Mesothelial cell of epicardium (in vitro differentiated cells): ENCODE data around the gene KCNK1. TPM values are rescaled to one million over a fixed set of nuclear protein-coding genes. Genes with fewer than 3 reads are reported as not detected.
"Not testable (repeated sequence)": the region's sequence is repeated elsewhere in the genome, so short reads cannot be mapped to it uniquely, and the experiment has no call there.

Experiments
- DNase-seq, 2 experiments: peaks; one replicate each; pipeline ENCODE4 v3.0.0; 2021; ENCODE audit warnings: low spot score in 2 of 2; ENCODE audit not compliant: unreplicated experiment in 2 of 2
- H3K27ac Mint-ChIP-seq: 2 replicates; pipeline ENCODE4 v1.8.0; 2021; ENCODE audit warnings: mixed read lengths
- H3K27me3 Mint-ChIP-seq: 2 replicates; pipeline ENCODE4 v1.8.0; 2021; ENCODE audit warnings: low read depth, mixed read lengths
- H3K36me3 Mint-ChIP-seq: 2 replicates; pipeline ENCODE4 v1.8.0; 2021; ENCODE audit warnings: mixed read lengths
- H3K4me1 Mint-ChIP-seq: 2 replicates; pipeline ENCODE4 v1.8.0; 2021; ENCODE audit warnings: mixed read lengths
- H3K4me3 Mint-ChIP-seq: 2 replicates; pipeline ENCODE4 v1.8.0; 2021; ENCODE audit warnings: mild to moderate bottlenecking, moderate library complexity, mixed read lengths
- H3K9me3 Mint-ChIP-seq: 2 replicates; pipeline ENCODE4 v1.8.0; 2021; ENCODE audit warnings: mixed read lengths
- total RNA-seq: library from RNA; stranded (reverse); gene quantifications from 3 replicates; pipeline ENCODE4 v1.2.1, GENCODE V29; 2021
- TF ChIP-seq, protein P1 (sequence below): fragments of 200-600 bp; sonication (generic); IDR thresholded peaks from one replicate; pipeline ENCODE4 v1.5.0; 2021; ENCODE audit warnings: antibody characterized with exemption; ENCODE audit not compliant: unreplicated experiment

KCNK1 gene
- total RNA-seq, 1 donor from 2014 or later, result 14.6 TPM

DNA sequence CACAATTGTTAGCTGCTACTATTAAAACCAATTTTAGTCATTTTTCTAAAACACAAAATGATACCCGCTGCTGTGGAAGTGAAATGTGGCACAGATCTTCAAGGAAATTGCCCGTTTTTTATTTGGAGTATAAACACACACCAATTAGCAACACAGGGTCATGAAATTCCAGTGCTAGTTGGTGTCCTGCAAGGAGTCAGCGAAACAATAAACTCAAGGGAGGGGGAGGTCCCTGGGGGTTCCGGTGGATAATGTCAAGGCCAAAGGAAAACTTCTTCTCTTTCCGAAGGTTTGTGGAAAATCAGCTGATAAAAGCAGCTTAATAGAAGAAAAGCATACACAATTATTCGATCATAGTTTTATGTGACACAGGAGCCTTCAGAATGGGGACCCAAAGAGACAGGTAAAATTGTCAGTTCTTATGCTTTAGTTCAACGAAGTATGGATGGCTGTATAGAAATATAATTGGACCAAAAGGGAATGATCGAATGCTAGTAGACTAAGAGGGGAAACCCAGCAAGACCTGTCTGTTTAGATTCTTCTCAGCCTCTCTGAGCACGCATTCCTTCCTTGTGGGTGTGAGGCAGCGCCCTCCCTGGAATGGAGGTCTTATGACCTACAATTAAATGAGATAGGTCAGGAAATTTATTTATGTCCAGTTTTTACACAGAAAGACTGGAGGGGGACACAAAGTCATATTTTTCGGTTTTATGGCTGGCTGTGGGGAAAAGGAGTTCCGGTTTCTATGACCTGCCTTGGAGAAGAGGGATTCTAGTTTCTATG is 65.9 kb downstream of the KCNK1 start:
- no peaks in the 10 kb centered on the region for H3K27me3 Mint-ChIP-seq
- peaks cover 15% of the 10 kb centered on the region for H3K9me3 Mint-ChIP-seq
- H3K27ac Mint-ChIP-seq, result no peak overlapping the region
- peaks cover 11% of the 10 kb centered on the region for H3K36me3 Mint-ChIP-seq
- peaks cover 10% of the 10 kb centered on the region for H3K4me1 Mint-ChIP-seq
- no peak for DNase-seq
- no peak overlapping the region for H3K4me3 Mint-ChIP-seq
- TF ChIP-seq, protein P1, sequence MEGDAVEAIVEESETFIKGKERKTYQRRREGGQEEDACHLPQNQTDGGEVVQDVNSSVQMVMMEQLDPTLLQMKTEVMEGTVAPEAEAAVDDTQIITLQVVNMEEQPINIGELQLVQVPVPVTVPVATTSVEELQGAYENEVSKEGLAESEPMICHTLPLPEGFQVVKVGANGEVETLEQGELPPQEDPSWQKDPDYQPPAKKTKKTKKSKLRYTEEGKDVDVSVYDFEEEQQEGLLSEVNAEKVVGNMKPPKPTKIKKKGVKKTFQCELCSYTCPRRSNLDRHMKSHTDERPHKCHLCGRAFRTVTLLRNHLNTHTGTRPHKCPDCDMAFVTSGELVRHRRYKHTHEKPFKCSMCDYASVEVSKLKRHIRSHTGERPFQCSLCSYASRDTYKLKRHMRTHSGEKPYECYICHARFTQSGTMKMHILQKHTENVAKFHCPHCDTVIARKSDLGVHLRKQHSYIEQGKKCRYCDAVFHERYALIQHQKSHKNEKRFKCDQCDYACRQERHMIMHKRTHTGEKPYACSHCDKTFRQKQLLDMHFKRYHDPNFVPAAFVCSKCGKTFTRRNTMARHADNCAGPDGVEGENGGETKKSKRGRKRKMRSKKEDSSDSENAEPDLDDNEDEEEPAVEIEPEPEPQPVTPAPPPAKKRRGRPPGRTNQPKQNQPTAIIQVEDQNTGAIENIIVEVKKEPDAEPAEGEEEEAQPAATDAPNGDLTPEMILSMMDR, result no peak

DNA sequence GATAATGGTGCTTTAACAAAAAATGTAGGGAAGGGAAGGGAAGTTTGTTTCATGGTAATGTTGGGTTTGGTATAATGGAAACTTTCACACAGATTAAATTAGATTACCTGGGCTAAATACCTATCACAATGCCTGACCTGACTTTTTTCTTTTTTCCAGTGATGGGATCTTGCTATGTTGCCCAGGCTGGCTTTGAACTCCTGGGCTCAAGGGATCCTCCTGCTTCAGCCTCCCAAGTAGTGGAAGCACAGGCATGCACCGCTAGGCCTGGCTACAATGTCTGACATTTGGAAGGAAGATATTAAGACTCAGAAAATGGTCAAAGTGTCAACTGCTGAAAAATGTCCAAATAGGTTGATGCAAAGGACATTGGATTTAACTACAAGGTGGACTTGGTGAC is 67.4 kb downstream of the KCNK1 start:
- H3K27me3 Mint-ChIP-seq, result no peaks in the 10 kb centered on the region
- peaks cover 1% of the 10 kb centered on the region for H3K36me3 Mint-ChIP-seq
- H3K9me3 Mint-ChIP-seq, result peaks cover 8% of the 10 kb centered on the region
- no peak for DNase-seq
- no peak overlapping the region for H3K4me3 Mint-ChIP-seq
- no peak overlapping the region for H3K27ac Mint-ChIP-seq
- peaks cover 9% of the 10 kb centered on the region for H3K4me1 Mint-ChIP-seq
- TF ChIP-seq, protein P1, result no peak

DNA sequence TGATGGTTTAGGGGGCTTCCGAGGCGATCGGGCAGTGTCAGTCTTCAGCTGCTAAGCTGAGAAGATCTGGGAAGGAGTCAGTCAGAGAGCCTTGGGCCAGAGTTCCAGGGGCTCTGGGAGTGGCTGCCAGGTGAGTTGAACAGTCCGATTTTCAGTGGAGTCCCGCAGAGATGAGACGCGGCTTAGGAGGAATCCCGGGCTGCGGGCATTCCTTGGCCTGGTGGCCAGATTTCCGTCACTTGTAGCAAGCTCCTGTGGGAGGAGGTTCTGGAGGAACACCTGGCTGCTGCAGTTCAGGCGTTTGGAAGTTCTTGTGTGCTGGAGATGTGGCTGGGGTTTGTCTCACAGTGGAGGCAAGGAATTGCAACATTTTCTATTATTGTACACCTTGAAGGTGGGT is 72.7 kb downstream of the KCNK1 start:
- not testable (repeated sequence) for H3K4me1 Mint-ChIP-seq, H3K4me3 Mint-ChIP-seq, H3K36me3 Mint-ChIP-seq, H3K27ac Mint-ChIP-seq, H3K27me3 Mint-ChIP-seq, H3K9me3 Mint-ChIP-seq, DNase-seq

DNA sequence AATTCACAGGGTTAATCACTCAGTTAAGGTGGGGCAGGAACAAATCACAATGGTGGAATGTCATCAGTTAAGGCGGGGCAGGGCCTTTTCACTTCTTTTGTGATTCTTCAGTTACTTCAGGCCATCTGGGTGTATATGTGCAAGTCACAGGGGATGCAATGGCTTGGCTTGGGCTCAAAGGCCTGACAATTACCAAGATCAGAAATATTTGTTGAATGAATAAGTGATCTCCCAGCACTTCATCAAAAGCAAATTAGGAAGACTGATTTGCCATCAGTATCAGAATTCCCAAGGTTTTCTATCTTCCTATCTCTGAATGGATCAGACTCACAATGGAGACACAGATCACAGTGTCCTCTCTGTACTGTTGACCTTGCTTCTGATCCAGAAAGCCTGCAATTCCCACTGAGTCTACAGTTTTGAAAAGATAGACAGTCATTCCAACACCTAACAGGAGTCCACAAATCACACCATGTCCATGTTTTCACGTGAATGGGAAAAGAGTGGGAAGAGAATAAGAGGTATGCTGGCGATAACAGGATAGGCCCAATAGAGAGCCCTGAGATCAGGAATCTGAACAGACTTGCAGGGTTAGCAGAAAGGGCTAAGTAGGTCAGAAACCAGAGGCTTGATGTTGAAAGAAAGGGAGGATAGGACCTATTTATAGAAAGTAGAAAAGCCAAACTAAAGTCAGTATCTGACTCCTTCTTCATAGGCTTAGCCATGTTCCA is 75.3 kb downstream of the KCNK1 start:
- no peak overlapping the region for H3K4me3 Mint-ChIP-seq
- no peak overlapping the region for H3K27ac Mint-ChIP-seq
- TF ChIP-seq, protein P1, result no peak
- no peaks in the 10 kb centered on the region for H3K36me3 Mint-ChIP-seq
- no peaks in the 10 kb centered on the region for H3K27me3 Mint-ChIP-seq
- DNase-seq, result no peak
- peaks cover 6% of the 10 kb centered on the region for H3K4me1 Mint-ChIP-seq
- no peaks in the 10 kb centered on the region for H3K9me3 Mint-ChIP-seq

DNA sequence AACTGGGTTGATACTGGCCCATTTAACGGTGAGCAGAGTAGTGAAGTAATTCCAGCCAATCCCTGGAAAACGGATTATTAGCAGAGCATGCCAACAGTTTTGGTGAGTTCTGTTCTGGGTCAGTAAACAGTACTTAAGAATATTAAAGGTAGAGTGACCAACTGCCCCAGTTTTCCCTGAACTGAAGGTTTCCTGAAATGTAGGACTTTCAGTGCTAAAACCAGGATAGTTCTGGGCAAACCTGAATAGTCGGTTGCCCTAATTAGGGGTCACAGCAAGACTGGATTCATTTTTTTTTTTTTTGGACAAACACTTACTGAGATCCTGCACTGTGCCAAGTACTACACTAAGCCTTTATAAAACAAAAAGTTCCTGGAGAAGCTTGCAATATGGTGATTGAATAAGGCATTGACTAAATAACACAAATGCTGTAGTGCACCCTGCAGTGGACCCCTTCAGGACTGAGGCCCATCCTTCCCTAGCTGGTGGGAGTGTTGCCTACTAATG is 75.9 kb downstream of the KCNK1 start:
- Mint-ChIP-seq H3K27me3 (no peaks in the 10 kb centered on the region), H3K36me3 (no peaks in the 10 kb centered on the region), H3K4me1 (peaks cover 4% of the 10 kb centered on the region), H3K9me3 (no peaks in the 10 kb centered on the region), H3K4me3 (no peak overlapping the region), H3K27ac (no peak overlapping the region)
- DNase-seq, result no peak
- TF ChIP-seq, protein P1, result no peak

DNA sequence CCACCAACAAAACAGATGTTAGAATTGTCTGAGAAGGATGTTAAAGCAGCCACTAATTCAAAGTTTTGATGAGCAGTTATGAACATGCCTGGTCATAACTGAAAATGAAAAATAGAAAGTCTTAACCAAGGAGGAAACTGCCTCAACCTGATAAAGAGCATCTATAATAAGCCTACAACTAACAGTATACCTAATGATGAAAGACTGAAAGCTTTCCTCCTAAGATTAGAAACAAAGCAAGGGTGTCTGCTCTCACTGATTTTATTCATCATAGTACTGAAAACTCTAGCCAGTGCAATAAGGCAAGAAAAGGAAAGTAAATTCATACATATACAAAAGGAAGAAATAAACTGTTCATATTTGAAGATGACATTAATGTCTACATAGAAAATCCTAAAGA is 82.0 kb downstream of the KCNK1 start:
- Mint-ChIP-seq H3K4me3 (no peak overlapping the region), H3K27me3 (no peaks in the 10 kb centered on the region)

More for the DNA sequence above, 82.0 kb downstream of the KCNK1 start:
- TF ChIP-seq, protein P1, result no peak
- Mint-ChIP-seq H3K4me1 (peaks cover 4% of the 10 kb centered on the region), H3K9me3 (peaks cover 14% of the 10 kb centered on the region), H3K27ac (no peak overlapping the region), H3K36me3 (no peaks in the 10 kb centered on the region)
- no peak for DNase-seq
